WTC11 (cell line): ENCODE data around the gene SLC25A21. TPM values are rescaled to one million over a fixed set of nuclear protein-coding genes. Genes with fewer than 3 reads are reported as not detected.

Experiments
- ATAC-seq: fragments of 200-7000 bp; cut with Tn5 transposase; 2 replicates; pipeline ENCODE4 v1.10.0; 2021; ENCODE audit warnings: mild to moderate bottlenecking, moderate library complexity
- CTCF ChIA-PET: fragments of 300-600 bp; sonication (Branson Sonifier 250); formaldehyde crosslinking; loops from one replicate; lab custom pipeline; 2021; ENCODE audit warnings: antibody characterized with exemption; lab: Charles Lee
- POLR2A ChIA-PET: fragments of 350-600 bp; sonication (Branson Sonifier 250); formaldehyde crosslinking; loops from one replicate; lab custom pipeline; 2021; ENCODE audit warnings: antibody characterized with exemption; lab: Charles Lee
- DNase-seq: peaks from one replicate; pipeline ENCODE4 v3.0.0; 2021; ENCODE audit warnings: low spot score
- H3K27ac Mint-ChIP-seq: 2 replicates; pipeline ENCODE4 v1.8.0; 2021; ENCODE audit warnings: mixed read lengths
- H3K27me3 Mint-ChIP-seq: 2 replicates; pipeline ENCODE4 v1.8.0; 2021; ENCODE audit warnings: low read depth, mild to moderate bottlenecking, moderate library complexity, mixed read lengths
- H3K36me3 Mint-ChIP-seq: 2 replicates; pipeline ENCODE4 v1.8.0; 2021; ENCODE audit warnings: mixed read lengths
- H3K4me1 Mint-ChIP-seq: 2 replicates; pipeline ENCODE4 v1.8.0; 2022; ENCODE audit warnings: mixed read lengths
- H3K4me3 Mint-ChIP-seq: 2 replicates; pipeline ENCODE4 v1.8.0; 2021; ENCODE audit warnings: mild to moderate bottlenecking, moderate library complexity, mixed read lengths
- H3K9me3 Mint-ChIP-seq: 2 replicates; pipeline ENCODE4 v1.8.0; 2021; ENCODE audit warnings: mixed read lengths
- CREB1 ChIP-seq: sonication (generic); formaldehyde crosslinking; IDR thresholded peaks from 2 replicates; pipeline ENCODE4 v1.8.0; 2023; ENCODE audit warnings: mild to moderate bottlenecking, missing genetic modification reagents
- FOXK1 ChIP-seq: sonication (generic); formaldehyde crosslinking; IDR thresholded peaks from 2 replicates; pipeline ENCODE4 v1.8.0; 2022; ENCODE audit warnings: mild to moderate bottlenecking, moderate library complexity, missing genetic modification reagents
- HMGA2 ChIP-seq: fragments of 250-450 bp; sonication (Bioruptor Pico); IDR thresholded peaks from 2 replicates; pipeline ENCODE4 v1.4.0; 2021; ENCODE audit warnings: mild to moderate bottlenecking, moderate library complexity
- NFATC4 ChIP-seq: fragments of 250-450 bp; sonication (Bioruptor Pico); IDR thresholded peaks from 2 replicates; pipeline ENCODE4 v1.9.0; 2021; ENCODE audit warnings: mild to moderate bottlenecking
- PRRX2 ChIP-seq: fragments of 250-450 bp; sonication (Bioruptor Pico); IDR thresholded peaks from 2 replicates; pipeline ENCODE4 v1.8.0; 2021; ENCODE audit warnings: mild to moderate bottlenecking
- SMAD4 ChIP-seq: sonication (generic); formaldehyde crosslinking; IDR thresholded peaks from 2 replicates; pipeline ENCODE4 v1.8.0; 2022; ENCODE audit warnings: mild to moderate bottlenecking, missing genetic modification reagents
- TEAD1 ChIP-seq: sonication (generic); formaldehyde crosslinking; IDR thresholded peaks from 2 replicates; pipeline ENCODE4 v1.8.0; 2022; ENCODE audit warnings: mild to moderate bottlenecking, missing genetic modification reagents
- TP53 ChIP-seq: sonication (generic); formaldehyde crosslinking; IDR thresholded peaks from 2 replicates; pipeline ENCODE4 v1.8.1; 2023; ENCODE audit warnings: mild to moderate bottlenecking, missing genetic modification reagents
- ZBTB21 ChIP-seq: sonication (generic); formaldehyde crosslinking; IDR thresholded peaks from 2 replicates; pipeline ENCODE4 v1.8.1; 2023; ENCODE audit warnings: mild to moderate bottlenecking, missing genetic modification reagents, borderline replicate concordance
- total RNA-seq: library from RNA; stranded (reverse); gene quantifications from 3 replicates; pipeline ENCODE4 v1.2.3, GENCODE V29; 2021
- TF ChIP-seq, protein P1 (sequence below): fragments of 250-450 bp; sonication (Bioruptor Pico); conservative IDR thresholded peaks from 2 replicates; pipeline ENCODE4 v1.9.0; 2021; ENCODE audit warnings: mild to moderate bottlenecking
- TF ChIP-seq, protein P2 (sequence below): fragments of 250-450 bp; sonication (Bioruptor Pico); IDR thresholded peaks from 2 replicates; pipeline ENCODE4 v2.1.2; 2022; ENCODE audit warnings: mild to moderate bottlenecking, moderate library complexity
- TF ChIP-seq, protein P3 (sequence below): fragments of 200-600 bp; IDR thresholded peaks from 2 replicates; pipeline ENCODE4 v1.8.0; 2022; ENCODE audit warnings: antibody characterized with exemption
- TF ChIP-seq, protein P4 (sequence below): fragments of 250-450 bp; sonication (Bioruptor Pico); IDR thresholded peaks from 2 replicates; pipeline ENCODE4 v1.9.0; 2021; ENCODE audit warnings: mild to moderate bottlenecking
- TF ChIP-seq, protein P5 (sequence below): sonication (generic); formaldehyde crosslinking; IDR thresholded peaks from 2 replicates; pipeline ENCODE4 v1.8.1; 2022; ENCODE audit warnings: missing genetic modification reagents, borderline replicate concordance
- TF ChIP-seq, protein P6 (sequence below): sonication (generic); formaldehyde crosslinking; IDR thresholded peaks from 2 replicates; pipeline ENCODE4 v1.8.0; 2022; ENCODE audit warnings: mild to moderate bottlenecking, missing genetic modification reagents
- TF ChIP-seq, protein P7 (sequence below): sonication (generic); formaldehyde crosslinking; IDR thresholded peaks from 2 replicates; pipeline ENCODE4 v1.8.0; 2022; ENCODE audit warnings: mild to moderate bottlenecking, missing genetic modification reagents
- TF ChIP-seq, protein P8 (sequence below): sonication (generic); formaldehyde crosslinking; IDR thresholded peaks from 2 replicates; pipeline ENCODE4 v1.8.1; 2023; ENCODE audit warnings: mild to moderate bottlenecking, missing genetic modification reagents, borderline replicate concordance

Gene SLC25A21
- total RNA-seq, 1 experiment from 2014 or later = 8.2 TPM

DNA sequence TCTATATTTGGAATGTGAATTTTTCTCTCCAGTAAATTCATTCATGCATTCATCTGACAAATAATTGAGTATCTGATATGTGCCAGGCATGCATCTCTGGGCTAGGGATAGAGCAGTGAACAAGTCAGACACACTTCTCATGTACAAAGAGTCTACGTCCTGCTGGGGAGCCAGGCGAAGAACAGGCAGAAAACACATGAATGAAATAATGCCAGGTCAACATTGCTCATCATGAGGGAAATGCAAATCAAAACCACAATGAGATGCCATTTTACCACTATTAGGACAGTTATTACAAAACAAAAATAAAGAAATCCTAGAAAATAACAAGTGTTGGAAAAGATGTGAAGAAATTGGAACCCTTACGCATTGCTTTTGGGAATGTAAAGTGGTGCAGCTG is 420.5 kb downstream of the SLC25A21 start (continued):
- TF ChIP-seq, protein P1, sequence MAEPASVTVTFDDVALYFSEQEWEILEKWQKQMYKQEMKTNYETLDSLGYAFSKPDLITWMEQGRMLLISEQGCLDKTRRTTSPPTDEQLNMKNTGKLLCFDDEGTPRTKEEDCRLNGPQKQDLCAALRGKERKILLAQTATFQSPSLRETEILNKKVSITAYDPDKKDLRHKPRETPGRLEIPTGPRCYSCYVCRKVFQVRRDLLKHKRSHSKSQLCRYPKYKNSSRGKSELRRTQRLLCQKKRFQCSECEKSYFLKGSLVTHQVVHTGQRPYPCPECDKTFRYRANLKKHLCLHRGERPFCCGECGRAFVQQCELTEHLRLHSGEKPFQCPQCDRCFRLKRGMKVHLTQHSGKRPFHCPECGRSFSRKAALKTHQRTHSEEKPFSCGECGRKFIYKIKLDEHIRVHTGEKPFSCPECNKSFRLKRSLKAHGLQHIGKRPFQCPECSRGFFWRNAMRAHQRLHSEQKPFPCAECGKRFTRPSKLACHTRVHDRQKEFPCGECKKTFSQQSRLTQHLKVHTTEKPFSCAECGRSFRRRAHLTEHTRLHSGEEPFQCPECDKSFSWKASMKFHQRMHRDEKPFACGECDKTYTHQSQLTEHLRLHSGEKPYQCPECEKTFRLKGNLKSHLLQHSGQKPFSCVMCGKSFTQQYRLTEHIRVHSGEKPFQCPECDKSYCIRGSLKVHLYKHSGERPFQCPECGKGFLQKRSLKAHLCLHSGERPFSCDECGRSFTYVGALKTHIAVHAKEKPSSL (CRISPR knock-in tag) = no peak
- TF ChIP-seq CREB1 (CRISPR knock-in tag) = no peak
- TF ChIP-seq, protein P2, sequence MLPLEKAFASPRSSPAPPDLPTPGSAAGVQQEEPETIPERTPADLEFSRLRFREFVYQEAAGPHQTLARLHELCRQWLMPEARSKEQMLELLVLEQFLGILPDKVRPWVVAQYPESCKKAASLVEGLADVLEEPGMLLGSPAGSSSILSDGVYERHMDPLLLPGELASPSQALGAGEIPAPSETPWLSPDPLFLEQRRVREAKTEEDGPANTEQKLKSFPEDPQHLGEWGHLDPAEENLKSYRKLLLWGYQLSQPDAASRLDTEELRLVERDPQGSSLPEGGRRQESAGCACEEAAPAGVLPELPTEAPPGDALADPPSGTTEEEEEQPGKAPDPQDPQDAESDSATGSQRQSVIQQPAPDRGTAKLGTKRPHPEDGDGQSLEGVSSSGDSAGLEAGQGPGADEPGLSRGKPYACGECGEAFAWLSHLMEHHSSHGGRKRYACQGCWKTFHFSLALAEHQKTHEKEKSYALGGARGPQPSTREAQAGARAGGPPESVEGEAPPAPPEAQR (CRISPR knock-in tag) = no peak
- TF ChIP-seq, protein P3, sequence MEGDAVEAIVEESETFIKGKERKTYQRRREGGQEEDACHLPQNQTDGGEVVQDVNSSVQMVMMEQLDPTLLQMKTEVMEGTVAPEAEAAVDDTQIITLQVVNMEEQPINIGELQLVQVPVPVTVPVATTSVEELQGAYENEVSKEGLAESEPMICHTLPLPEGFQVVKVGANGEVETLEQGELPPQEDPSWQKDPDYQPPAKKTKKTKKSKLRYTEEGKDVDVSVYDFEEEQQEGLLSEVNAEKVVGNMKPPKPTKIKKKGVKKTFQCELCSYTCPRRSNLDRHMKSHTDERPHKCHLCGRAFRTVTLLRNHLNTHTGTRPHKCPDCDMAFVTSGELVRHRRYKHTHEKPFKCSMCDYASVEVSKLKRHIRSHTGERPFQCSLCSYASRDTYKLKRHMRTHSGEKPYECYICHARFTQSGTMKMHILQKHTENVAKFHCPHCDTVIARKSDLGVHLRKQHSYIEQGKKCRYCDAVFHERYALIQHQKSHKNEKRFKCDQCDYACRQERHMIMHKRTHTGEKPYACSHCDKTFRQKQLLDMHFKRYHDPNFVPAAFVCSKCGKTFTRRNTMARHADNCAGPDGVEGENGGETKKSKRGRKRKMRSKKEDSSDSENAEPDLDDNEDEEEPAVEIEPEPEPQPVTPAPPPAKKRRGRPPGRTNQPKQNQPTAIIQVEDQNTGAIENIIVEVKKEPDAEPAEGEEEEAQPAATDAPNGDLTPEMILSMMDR = no peak
- no peak for TF ChIP-seq PRRX2 (CRISPR knock-in tag)
- TF ChIP-seq NFATC4 (CRISPR knock-in tag) = no peak
- no peak for TF ChIP-seq HMGA2 (CRISPR knock-in tag)
- no peak for TF ChIP-seq FOXK1 (CRISPR knock-in tag)
- TF ChIP-seq, protein P4, sequence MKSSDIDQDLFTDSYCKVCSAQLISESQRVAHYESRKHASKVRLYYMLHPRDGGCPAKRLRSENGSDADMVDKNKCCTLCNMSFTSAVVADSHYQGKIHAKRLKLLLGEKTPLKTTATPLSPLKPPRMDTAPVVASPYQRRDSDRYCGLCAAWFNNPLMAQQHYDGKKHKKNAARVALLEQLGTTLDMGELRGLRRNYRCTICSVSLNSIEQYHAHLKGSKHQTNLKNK = no peak
- TF ChIP-seq TEAD1 = no peak
- TF ChIP-seq, protein P5, sequence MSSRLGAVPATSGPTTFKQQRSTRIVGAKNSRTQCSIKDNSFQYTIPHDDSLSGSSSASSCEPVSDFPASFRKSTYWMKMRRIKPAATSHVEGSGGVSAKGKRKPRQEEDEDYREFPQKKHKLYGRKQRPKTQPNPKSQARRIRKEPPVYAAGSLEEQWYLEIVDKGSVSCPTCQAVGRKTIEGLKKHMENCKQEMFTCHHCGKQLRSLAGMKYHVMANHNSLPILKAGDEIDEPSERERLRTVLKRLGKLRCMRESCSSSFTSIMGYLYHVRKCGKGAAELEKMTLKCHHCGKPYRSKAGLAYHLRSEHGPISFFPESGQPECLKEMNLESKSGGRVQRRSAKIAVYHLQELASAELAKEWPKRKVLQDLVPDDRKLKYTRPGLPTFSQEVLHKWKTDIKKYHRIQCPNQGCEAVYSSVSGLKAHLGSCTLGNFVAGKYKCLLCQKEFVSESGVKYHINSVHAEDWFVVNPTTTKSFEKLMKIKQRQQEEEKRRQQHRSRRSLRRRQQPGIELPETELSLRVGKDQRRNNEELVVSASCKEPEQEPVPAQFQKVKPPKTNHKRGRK (CRISPR knock-in tag) = no peak

DNA sequence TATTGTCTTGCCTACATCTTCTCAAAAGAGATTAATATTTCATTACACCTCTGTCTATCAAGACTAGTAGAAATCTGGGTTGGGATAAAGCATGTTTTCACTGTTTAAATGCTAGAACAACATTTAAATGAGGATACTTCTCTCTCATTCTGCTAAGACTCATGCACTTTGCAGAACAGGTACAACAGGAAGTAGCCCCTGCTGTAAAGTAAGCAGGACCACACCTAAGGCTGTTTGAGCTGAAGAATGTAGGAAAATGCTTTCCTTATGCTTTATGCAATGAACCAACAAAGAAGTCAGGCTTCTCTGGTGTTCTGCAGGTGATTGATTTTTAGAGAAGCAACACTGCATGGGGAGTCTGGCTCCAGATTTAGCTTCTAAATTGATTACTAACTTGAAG is 421.3 kb downstream of the SLC25A21 start:
- H3K4me1 Mint-ChIP-seq = 0 out of 2 replicates have a peak, but pooled peaks cover 9% of the 10 kb centered on the region
- DNase-seq (no peak), ATAC-seq (peak; percentile 51)
- ChIA-PET POLR2A (no interaction called here), CTCF (interaction anchor here (2.0 to 2.1 kb wide), 2 partner anchors 103 to 191 kb away, joined by 6 to 8 read pairs; no protein-coding TSS in a partner anchor)
- TF ChIP-seq, protein P3 = no peak
- TF ChIP-seq, protein P6, sequence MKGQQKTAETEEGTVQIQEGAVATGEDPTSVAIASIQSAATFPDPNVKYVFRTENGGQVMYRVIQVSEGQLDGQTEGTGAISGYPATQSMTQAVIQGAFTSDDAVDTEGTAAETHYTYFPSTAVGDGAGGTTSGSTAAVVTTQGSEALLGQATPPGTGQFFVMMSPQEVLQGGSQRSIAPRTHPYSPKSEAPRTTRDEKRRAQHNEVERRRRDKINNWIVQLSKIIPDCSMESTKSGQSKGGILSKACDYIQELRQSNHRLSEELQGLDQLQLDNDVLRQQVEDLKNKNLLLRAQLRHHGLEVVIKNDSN = no peak
- TF ChIP-seq, protein P7, sequence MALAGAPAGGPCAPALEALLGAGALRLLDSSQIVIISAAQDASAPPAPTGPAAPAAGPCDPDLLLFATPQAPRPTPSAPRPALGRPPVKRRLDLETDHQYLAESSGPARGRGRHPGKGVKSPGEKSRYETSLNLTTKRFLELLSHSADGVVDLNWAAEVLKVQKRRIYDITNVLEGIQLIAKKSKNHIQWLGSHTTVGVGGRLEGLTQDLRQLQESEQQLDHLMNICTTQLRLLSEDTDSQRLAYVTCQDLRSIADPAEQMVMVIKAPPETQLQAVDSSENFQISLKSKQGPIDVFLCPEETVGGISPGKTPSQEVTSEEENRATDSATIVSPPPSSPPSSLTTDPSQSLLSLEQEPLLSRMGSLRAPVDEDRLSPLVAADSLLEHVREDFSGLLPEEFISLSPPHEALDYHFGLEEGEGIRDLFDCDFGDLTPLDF (CRISPR knock-in tag) = no peak
- TF ChIP-seq SMAD4 (CRISPR knock-in tag) = no peak
- TF ChIP-seq, protein P8, sequence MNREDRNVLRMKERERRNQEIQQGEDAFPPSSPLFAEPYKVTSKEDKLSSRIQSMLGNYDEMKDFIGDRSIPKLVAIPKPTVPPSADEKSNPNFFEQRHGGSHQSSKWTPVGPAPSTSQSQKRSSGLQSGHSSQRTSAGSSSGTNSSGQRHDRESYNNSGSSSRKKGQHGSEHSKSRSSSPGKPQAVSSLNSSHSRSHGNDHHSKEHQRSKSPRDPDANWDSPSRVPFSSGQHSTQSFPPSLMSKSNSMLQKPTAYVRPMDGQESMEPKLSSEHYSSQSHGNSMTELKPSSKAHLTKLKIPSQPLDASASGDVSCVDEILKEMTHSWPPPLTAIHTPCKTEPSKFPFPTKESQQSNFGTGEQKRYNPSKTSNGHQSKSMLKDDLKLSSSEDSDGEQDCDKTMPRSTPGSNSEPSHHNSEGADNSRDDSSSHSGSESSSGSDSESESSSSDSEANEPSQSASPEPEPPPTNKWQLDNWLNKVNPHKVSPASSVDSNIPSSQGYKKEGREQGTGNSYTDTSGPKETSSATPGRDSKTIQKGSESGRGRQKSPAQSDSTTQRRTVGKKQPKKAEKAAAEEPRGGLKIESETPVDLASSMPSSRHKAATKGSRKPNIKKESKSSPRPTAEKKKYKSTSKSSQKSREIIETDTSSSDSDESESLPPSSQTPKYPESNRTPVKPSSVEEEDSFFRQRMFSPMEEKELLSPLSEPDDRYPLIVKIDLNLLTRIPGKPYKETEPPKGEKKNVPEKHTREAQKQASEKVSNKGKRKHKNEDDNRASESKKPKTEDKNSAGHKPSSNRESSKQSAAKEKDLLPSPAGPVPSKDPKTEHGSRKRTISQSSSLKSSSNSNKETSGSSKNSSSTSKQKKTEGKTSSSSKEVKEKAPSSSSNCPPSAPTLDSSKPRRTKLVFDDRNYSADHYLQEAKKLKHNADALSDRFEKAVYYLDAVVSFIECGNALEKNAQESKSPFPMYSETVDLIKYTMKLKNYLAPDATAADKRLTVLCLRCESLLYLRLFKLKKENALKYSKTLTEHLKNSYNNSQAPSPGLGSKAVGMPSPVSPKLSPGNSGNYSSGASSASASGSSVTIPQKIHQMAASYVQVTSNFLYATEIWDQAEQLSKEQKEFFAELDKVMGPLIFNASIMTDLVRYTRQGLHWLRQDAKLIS (CRISPR knock-in tag) = no peak
- no peak for TF ChIP-seq TP53 (CRISPR knock-in tag)
- no peak for TF ChIP-seq ZBTB21
- no peak overlapping the region for H3K27ac Mint-ChIP-seq
- no peak overlapping the region for H3K4me3 Mint-ChIP-seq
- H3K36me3 Mint-ChIP-seq = peaks cover 10% of the 10 kb centered on the region
- no peaks in the 10 kb centered on the region for H3K27me3 Mint-ChIP-seq
- peaks cover 26% of the 10 kb centered on the region for H3K9me3 Mint-ChIP-seq
